AG08395 (cell line): Measurements from ENCODE around the gene ANKS1A.

ENCODE experiments used
- DNase-seq: peaks from one replicate; pipeline ENCODE4 v3.0.0; 2012; ENCODE audit warnings: mixed read lengths, low spot score

Gene ANKS1A

GRCh38 chr6:35043381-35044130 is 154.5 kb downstream of the ANKS1A start:
- no peak for DNase-seq

DNA sequence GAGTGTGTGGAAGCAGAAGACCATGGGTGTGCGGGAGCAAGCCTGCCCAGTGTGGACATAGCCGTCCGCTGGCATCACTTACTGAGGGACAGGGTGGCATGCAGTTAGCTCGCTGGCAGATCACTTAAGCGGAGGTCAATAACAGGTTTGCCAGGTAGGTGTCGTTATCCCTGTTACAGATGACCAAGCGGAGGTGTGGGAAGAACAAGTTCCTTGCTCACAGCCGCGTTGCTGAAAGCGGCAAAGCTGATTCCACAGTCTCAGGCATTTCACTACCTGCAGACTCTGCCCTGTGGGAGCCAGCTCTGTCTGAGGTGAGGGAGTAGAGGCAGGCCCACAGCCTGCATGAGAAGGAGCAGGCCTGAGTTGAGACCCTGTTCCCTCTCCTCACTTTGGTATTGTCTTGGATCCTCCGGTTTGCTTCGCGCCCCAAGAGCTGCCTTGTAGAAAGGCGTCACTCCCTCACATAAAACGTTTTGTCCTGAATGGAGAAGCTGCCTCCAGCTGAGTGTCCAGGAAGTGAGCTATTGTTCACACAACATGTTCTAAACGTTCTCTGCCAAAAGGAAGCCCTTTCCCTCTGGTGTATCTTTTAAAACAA is 155.2 kb downstream of the ANKS1A start:
- DNase-seq: peak; percentile 15

DNA sequence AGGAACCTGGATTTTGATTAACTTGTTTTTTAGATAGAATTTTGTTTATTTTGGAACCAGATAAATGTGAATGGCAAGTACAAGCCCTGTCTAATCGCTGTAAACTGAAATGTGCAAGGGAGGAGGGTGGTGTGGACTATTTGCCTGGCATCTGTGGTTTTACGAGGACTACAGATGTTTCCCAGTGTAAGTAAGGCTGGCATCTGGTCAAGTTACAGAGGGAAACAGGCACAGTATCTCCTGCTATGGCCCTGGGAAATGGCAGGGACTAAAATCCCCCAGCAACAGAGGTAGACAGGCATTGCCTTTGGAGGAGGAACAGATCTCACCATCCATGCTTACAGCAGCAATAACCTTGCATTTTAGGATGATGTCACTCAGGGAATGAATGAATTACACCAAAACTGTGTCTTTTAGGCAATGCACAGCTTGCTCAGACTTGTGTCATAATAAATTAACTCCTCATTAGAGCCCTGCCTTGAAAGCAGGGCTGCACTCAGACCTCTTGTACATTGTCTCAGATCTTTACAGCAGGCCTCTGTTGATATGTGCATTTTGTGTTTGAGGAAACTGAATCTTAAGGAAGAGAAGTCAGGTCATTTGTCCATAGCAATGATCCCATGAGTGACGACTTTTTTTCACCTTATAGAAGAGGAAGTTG is 155.8 kb downstream of the ANKS1A start:
- DNase-seq: peak; percentile 22

GRCh38 chr6:35046103-35046502 is 157.0 kb downstream of the ANKS1A start:
- DNase-seq: no peak

DNA sequence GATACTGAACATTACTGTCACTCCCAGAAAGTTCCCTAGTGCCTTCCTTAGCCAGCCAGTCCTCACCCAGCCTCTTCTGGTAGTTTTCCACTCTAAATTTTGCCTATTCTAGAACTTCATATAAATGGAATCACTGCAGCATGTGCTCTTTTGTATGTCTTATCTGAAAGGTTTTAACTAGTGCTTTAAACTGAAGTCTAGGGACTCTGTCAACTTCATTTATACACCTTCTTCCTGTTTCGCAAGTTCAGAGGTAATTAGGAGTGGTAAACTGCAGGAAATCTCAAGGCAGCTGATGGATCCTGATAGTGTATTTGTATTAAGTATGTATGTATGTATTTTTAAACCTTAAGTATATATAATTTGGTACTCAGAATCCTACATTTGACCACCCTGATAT is 157.8 kb downstream of the ANKS1A start:
- DNase-seq: no peak

- peak; percentile 69 for DNase-seq
Observed at GRCh38 chr6:35047265-35048011, 158.4 kb downstream of the ANKS1A start.

GRCh38 chr6:35048031-35048613 is 159.1 kb downstream of the ANKS1A start:
- DNase-seq: no peak

- peak; percentile 44 for DNase-seq
Observed at GRCh38 chr6:35048631-35049083, 159.6 kb downstream of the ANKS1A start.

GRCh38 chr6:35049156-35049735 is 160.2 kb downstream of the ANKS1A start:
- DNase-seq: no peak

- DNase-seq: peak; percentile 77
Observed at GRCh38 chr6:35049900-35050756, 161.1 kb downstream of the ANKS1A start.

DNA sequence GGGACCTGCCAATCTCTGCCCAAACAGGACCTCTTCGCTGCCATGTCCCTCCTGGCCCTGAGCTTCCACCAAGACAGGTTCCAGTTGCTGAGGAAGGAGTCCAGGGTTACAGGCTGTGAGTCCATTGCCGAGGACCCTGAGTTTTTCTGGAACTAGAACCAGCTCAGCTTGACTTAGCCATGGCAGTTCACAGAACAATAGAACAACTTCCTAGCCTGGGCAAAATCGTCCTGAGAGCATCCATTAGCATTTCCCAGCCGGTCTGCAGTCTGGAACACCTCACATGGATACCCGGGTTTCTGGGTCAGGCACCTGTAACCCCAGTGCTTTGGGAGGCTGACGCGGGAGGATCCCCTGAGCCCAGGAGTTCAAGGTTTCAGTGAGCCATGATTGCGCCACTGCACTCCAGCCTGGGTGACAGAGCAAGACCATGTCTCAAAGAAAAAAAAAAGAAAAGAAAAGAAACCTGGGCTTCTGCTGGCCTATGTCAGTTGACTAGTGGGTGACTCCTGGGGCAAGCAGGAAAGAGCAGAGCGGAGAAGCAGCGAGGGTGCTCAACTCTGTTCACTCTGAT is 161.8 kb downstream of the ANKS1A start:
- DNase-seq: no peak

- DNase-seq: no peak
Observed at GRCh38 chr6:35051396-35051795, 162.3 kb downstream of the ANKS1A start.

DNA sequence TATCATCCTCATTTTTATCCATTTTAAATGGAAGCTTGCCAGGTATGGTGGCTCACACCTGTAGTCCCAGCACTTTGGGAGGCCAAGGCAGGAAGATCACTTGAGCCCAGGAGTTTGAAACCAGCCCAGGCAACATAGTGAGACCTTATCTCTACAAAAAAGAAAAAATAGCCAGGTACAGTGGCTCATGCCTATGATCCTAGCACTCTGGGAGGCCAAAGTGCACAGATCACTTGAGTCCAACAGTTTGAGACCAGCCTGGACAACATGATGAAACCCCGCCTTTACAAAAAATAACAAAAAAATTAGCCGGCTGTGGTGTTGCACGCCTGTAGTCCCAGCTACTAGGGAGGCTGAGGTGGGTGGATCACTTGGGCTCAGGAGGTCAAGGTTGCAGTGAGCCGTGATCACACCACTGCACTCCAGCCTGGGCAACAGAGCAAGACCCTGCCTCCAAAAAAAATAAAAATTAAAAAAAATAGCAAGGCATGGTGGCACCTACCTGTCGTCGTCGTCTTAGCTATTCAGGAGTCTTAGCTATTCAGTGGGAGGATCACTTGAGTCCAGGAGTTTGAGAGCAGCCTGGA is 163.0 kb downstream of the ANKS1A start:
- DNase-seq: no peak

DNA sequence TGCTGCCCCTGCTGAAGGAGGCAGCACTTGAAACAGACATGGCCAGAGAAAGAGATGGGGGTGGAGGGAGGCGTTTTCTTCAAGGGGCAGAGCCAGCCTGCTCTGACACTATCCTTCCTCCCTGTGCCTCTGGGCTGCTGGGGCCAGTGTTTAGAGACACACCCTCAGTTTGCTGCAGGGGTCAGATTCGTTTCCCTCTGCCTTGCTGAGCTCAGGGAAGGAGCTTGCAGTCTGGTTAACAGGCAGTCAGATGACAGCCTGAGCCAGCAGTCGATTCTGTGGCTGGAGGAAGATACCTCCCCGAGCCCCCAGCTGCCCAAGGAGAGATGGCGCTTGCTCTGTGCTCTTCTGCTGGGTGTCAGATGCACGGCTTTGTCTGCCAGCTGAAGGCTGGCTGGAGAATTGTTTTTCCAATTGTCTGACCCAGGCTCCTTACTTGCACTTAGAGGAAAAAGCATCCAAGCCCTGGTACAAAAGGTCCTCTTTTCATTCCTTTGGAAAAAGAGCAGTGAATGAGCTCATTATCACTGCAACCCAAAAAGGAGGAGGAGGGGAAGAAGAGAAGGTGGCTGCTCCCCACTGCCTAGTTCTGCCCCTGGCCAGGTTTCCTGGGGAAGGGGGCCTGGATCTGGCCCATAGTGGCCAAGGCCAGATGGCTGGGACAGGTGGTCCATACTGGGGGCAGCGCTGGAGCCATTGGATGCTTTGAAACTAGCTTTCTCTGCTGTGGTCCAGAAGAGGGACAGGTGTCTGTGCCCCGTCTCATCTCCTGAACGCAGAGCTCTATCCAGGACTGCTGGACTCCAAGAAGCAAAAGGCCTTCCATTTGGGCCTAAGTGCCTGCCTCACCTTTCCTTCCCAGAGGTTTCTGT is 163.9 kb downstream of the ANKS1A start:
- DNase-seq: no peak

- no peak for DNase-seq
Observed at GRCh38 chr6:35053701-35054100, 164.6 kb downstream of the ANKS1A start.

GRCh38 chr6:35054106-35054742 is 165.2 kb downstream of the ANKS1A start:
- no peak for DNase-seq

DNA sequence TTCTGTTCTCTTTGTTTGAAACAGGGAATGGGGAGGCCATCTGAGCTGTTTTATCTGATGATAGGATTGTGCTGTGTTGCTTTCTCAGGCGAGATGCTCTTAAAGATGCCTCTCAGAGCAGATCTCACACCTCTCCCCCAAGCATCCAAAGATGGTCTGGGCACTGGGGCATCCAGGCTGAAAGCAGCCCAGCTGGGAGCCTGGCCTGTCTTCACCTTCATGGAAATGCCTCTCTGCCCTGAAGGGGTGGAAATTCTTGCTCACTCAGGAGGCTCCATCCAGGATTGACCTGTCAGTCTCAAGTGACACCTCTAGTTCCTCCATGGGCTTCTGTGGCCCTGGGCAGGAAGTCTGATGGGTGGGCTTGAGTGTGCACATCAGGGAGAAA is 165.7 kb downstream of the ANKS1A start:
- no peak for DNase-seq

DNA sequence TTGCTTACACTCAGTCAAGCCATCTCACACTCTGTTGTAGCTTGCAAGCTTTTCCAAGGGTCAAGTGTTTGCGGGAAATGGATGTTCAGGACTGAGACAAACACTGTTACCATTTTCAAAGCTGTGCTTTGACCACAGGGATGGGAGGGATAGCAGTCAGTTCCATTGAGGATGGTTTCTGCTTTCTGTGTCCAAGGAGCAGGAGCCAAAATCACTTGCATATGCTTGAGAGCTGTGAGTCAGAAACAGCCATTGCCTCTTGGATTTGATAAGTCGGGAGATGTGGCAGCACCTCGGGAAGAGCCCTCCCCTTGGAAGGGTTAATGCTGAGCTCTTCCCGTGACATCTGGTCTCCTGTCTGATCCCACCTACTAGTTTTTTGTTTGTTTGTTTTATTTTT is 166.8 kb downstream of the ANKS1A start:
- no peak for DNase-seq

DNA sequence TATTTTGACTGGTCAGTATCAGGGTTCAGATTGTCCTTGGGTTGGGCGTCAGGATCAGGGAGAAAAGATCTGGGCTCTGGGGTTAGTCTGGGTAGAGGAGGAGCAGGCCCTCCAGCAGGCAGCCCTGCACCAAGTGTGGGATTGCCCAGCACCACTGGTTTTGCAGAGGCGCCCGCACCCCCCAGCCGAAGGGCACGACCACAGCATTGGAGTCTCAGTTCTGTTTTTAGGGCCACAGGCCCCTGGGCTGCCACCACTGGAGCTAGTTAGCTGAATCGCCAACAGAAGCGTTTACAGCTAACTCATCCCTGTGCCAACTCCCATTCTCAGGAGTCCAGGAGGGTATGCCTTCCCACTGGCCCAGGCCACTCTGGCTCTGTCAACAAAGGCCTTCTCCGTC is 167.9 kb downstream of the ANKS1A start:
- no peak for DNase-seq
